Pons (tissue), 1 donor: ENCODE measurements around the gene ZNF385D.
A peak's percentile ranks its signal among the peaks of the same experiment; 100 is the strongest.

Experiments
- DNase-seq: peaks from one replicate; pipeline ENCODE4 v3.0.0-alpha.2; 2016; ENCODE audit warnings: low spot score

Gene ZNF385D

GRCh38 chr3:21750831-21751391 is at the start of gene ZNF385D:
ZNF385D (minus strand) TSS chr3:21751210; CDS start chr3:21750916, 294 bp downstream.
- DNase-seq: no peak

GRCh38 chr3:21798356-21799088 is 47.5 kb upstream of the ZNF385D start:
- no peak for DNase-seq

GRCh38 chr3:21795921-21796320 is 44.9 kb upstream of the ZNF385D start:
- no peak for DNase-seq

- no peak for DNase-seq
Observed at GRCh38 chr3:21795152-21795837, 44.3 kb upstream of the ZNF385D start.

- no peak for DNase-seq
Observed at GRCh38 chr3:21794291-21794690, 43.3 kb upstream of the ZNF385D start.

GRCh38 chr3:21792176-21792575 is 41.2 kb upstream of the ZNF385D start:
- DNase-seq: no peak

- DNase-seq: no peak
Observed at GRCh38 chr3:21791356-21791755, 40.3 kb upstream of the ZNF385D start.

GRCh38 chr3:21790466-21790865 is 39.5 kb upstream of the ZNF385D start:
- DNase-seq: no peak

- DNase-seq: no peak
Observed at GRCh38 chr3:21789730-21790129, 38.7 kb upstream of the ZNF385D start.

GRCh38 chr3:21786438-21786797 is 35.4 kb upstream of the ZNF385D start:
- no peak for DNase-seq

- no peak for DNase-seq
Observed at GRCh38 chr3:21785765-21786437, 34.9 kb upstream of the ZNF385D start.

GRCh38 chr3:21783839-21784238 is 32.8 kb upstream of the ZNF385D start:
- no peak for DNase-seq

GRCh38 chr3:21781355-21781754 is 30.3 kb upstream of the ZNF385D start:
- DNase-seq: no peak

- no peak for DNase-seq
Observed at GRCh38 chr3:21779909-21780308, 28.9 kb upstream of the ZNF385D start.

GRCh38 chr3:21778715-21779114 is 27.7 kb upstream of the ZNF385D start:
- no peak for DNase-seq

GRCh38 chr3:21777821-21778220 is 26.8 kb upstream of the ZNF385D start:
- DNase-seq: no peak

- no peak for DNase-seq
Observed at GRCh38 chr3:21766002-21766401, 15.0 kb upstream of the ZNF385D start.

GRCh38 chr3:21755896-21756295 is 4.9 kb upstream of the ZNF385D start:
- DNase-seq: no peak

- no peak for DNase-seq
Observed at GRCh38 chr3:21754839-21755238, 3.8 kb upstream of the ZNF385D start.

- peak; percentile 74 for DNase-seq
Observed at GRCh38 chr3:21752749-21753347, 1.8 kb upstream of the ZNF385D start.

- no peak for DNase-seq
Observed at GRCh38 chr3:21751886-21752285, 876 bp upstream of the ZNF385D start.

GRCh38 chr3:21750080-21750696 is 822 bp downstream of the ZNF385D start:
- peak; percentile 24 for DNase-seq
